ENCODE measurements around the gene LHB.
A peak's percentile ranks its signal among the peaks of the same experiment; 100 is the strongest.

Gene LHB

GRCh38 chr19:48969276-48970138, 47.4 kb downstream of the LHB start:
- peak; percentile 59 for TF ChIP-seq REST (IDR thresholded peaks at IDR 0.05; ENCODE audit: low read depth)
- no peak for TF ChIP-seq CEBPB (IDR thresholded peaks at IDR 0.05)

GRCh38 chr19:48968813-48969218, 48.1 kb downstream of the LHB start:
- TF ChIP-seq MAX (IDR thresholded peaks at IDR 0.05) (no peak), EP300 (IDR thresholded peaks at IDR 0.05; ENCODE audit: borderline replicate concordance) (no peak), TAF1 (IDR thresholded peaks at IDR 0.05; ENCODE audit: low read depth) (no peak)

GRCh38 chr19:48968179-48968661, 48.7 kb downstream of the LHB start:
- TF ChIP-seq EGR1 (IDR thresholded peaks at IDR 0.05) (no peak), YY1 (IDR thresholded peaks at IDR 0.05; ENCODE audit: low read depth) (no peak), FOXM1 (IDR thresholded peaks at IDR 0.05; ENCODE audit: borderline replicate concordance, low read depth) (no peak), NFIC (IDR thresholded peaks at IDR 0.05) (no peak), RAD21 (IDR thresholded peaks at IDR 0.05; ENCODE audit: low read depth) (no peak), ZBTB7A (IDR thresholded peaks at IDR 0.05; ENCODE audit: low read depth) (no peak), REST (IDR thresholded peaks at IDR 0.05; ENCODE audit: low read depth) (no peak), TEAD4 (IDR thresholded peaks at IDR 0.05) (no peak), TAF1 (IDR thresholded peaks at IDR 0.05; ENCODE audit: low read depth) (no peak), CREB1 (IDR thresholded peaks at IDR 0.05; ENCODE audit: low read depth) (no peak), EP300 (IDR thresholded peaks at IDR 0.05; ENCODE audit: borderline replicate concordance) (no peak), MAX (IDR thresholded peaks at IDR 0.05) (no peak), USF1 (IDR thresholded peaks at IDR 0.05) (no peak), CEBPB (IDR thresholded peaks at IDR 0.05) (no peak), TCF12 (IDR thresholded peaks at IDR 0.05; ENCODE audit: low read depth) (no peak)

GRCh38 chr19:48967346-48968178, 49.3 kb downstream of the LHB start:
- TF ChIP-seq REST (IDR thresholded peaks at IDR 0.05; ENCODE audit: low read depth) (no peak), MAX (IDR thresholded peaks at IDR 0.05) (no peak)
